LHCN-M2 (cell line): ENCODE results near the gene PIN1. TPM values are rescaled to one million over a fixed set of nuclear protein-coding genes. Genes with fewer than 3 reads are reported as not detected.

Experiments used
- DNase-seq: peaks from one replicate; pipeline ENCODE4 v3.0.0-alpha.2; 2012; ENCODE audit warnings: low read depth
- total RNA-seq: library from RNA; depleted of rRNA; stranded (reverse); fragments of >200 nt; gene quantifications from 2 replicates; pipeline ENCODE4 v1.2.3, GENCODE V29; 2014

PIN1 gene
- total RNA-seq, 1 experiment from 2014 or later, result 189 TPM

DNA sequence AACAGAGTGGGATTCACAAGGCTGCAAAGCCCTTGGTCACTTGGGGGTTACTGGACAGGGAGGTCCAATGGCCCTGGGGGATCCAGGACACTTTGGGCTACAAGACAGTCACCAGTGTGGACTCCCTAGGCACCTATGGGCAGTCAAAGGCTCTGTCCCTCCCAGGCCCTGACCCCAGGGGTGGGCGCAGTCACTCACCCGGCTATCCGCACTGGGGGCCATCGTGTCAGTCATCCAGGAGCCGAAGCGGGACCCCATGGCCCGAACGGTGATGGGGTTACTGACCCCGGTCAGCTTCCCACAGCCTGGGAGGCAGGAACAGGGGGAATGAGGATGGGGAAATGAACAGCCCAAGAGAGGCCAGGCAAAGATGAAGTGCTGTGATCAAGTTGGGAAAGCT is 21.5 kb downstream of the PIN1 start:
- DNase-seq, result no peak

GRCh38 chr19:9857076-9857721 is 22.1 kb downstream of the PIN1 start:
- DNase-seq, result no peak

- no peak for DNase-seq
These were observed 23.0 kb downstream of the PIN1 start for GRCh38 chr19:9857920-9858746.

GRCh38 chr19:9858766-9859165 is 23.6 kb downstream of the PIN1 start:
- no peak for DNase-seq

DNA sequence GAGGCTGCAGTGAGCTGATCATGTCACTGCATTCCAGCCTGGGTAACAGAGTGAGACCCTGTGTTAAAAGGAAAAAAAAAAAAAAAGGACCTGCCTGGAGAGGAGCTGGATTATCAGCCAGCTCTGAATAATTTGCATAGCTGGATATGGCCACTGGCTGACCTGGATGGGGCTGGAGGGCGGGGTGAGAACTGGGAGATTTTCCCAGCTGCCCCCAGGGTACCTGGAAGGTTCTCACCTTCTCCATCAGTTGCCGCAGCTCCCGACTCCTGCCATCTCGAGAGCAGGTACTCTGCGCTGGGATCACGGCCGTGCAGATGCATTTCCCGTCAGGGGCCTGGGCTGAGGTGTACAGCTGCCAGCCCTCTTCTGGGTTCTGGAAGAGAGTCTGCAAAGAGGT is 25.3 kb downstream of the PIN1 start:
- DNase-seq, result no peak

- no peak for DNase-seq
These were observed 26.4 kb downstream of the PIN1 start for GRCh38 chr19:9861503-9861902.

DNA sequence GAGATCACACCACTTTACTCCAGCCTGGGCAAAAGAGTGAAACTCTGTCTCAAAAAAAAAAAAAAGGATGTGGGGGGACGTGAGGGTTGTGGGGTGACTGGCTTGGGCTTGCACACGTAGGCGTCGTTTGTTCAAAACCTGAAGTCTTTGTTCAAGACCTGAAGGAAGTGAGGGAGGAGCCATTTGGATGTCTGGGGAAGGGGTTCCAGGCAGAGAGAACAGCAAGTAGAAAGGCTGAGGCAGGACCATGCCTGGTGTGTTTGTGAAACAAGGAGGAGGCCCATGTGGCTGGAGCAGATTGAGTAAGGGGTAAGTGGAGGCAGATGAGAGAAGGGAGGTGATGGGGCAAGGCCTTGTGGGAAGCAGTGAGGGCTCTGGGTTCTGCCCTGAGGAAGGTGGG is 27.8 kb downstream of the PIN1 start:
- DNase-seq, result no peak

DNA sequence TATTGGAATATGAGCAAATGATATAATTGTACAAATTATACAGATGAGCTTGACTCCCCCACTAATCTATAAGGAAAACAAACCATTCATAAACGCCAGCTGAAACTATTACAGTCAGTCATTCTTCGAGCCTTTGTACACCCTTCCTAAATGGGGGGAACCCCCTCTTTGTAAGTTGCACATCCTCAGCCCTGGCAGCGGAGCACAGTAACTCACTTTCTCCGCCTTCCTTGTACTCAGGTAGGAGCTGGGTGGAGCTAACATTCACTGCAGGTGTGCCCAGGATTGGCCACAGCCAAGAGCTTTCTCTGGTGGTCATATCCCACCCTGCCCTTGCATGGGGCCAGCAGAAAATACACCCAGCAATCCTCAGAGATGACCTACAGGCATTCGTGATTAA is 28.6 kb downstream of the PIN1 start:
- DNase-seq, result no peak

DNA sequence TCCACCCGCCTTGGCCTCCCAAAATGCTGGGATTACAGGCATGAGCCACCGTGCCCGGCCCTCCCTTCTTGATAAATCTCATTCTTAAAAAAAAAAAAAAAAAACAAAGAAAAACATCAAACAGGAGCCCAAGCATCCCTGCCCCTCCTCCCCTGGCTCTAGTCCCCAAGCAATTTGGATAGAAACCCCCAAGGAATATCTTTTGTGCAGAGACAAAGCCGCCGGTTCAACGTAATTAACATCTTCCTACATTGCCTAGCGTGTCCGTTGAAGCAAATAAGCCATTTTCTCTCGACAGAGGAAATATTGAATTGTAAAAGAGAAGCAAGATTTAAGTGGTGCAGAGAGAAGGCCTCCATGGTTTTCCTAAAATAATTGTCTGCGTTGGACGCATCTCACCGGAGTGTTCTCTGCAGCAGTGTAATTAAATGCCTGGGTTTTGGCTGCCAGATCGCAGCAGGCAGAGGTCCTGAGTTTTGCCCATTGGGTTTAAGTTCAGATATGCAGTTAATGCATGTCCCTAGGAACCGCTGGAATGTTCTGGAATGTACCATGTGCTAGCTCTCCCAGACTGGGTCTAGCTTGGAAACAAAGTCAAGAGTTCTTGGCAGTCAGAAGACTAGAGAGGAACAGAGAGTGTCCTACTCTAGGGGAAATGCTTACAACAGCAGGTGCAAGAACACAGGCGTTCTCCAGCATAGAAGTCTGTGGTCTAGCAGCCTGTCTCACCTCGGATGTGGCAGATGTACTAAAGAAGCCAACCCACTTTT is 30.8 kb downstream of the PIN1 start:
- no peak for DNase-seq

GRCh38 chr19:9868983-9869617 is 34.0 kb downstream of the PIN1 start:
- no peak for DNase-seq

DNA sequence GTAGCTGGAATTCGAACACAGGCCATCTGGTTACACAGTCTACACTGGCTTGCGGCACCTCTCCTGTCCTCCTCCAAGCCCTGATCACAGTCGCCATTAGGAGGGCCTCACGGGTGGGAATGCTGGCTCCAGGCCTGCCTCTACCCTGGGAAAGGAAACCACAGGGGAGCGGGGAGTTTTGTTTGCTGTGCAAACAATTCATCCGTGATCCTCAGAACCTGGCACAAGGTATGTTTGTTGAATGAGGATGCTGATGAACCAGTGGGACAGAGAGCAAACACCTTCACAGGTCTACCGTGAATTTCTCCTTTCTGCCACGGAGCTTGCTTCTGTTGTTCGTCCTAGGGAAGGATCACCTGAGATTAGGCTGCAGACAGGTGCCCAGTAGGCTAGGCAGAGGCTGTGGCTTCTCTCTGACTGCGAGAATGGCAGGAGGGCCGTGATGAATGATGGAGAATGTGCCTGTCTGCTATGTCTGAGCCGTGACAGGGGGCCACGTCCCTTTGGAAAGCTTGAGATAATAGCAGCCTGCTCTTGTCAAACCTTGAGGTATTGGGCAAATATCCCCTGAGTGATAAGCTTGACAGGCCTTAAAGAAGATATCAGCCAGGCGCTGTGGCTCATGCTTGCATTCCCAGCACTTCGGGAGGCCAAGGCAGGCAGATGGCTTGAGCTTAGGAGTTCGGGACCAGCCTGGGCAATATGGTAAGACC is 36.7 kb downstream of the PIN1 start:
- DNase-seq, result no peak

GRCh38 chr19:9872618-9873242 is 37.6 kb downstream of the PIN1 start:
- no peak for DNase-seq

DNA sequence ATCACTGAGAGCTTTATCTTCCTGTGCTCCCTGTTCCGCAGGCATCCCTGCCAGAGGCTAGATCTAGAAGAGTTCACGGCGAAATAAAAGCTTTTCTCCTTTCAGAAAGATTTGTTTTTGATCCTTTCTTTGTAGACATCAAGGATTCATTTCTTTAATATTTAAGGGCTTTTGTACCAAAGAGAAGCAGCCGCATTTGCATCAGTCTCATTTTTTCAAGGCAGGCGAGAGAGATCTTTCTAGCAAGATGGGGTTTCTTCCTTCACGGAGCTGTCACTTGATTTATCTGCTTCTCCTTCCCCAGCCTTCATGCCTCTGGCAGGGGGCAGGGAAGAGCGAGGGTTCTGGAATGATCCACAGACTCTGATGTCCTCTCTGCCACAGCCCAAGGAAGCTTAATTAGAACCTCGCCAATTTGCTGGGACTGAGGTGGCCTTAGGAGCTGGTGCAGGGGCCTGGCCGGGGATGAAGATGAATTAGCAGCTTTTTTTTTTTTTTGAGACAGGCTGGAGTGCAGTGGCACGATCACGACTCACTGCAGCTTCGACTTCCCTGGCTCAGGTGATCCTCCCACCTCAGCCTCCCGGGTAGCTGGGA is 40.0 kb downstream of the PIN1 start:
- DNase-seq, result no peak

DNA sequence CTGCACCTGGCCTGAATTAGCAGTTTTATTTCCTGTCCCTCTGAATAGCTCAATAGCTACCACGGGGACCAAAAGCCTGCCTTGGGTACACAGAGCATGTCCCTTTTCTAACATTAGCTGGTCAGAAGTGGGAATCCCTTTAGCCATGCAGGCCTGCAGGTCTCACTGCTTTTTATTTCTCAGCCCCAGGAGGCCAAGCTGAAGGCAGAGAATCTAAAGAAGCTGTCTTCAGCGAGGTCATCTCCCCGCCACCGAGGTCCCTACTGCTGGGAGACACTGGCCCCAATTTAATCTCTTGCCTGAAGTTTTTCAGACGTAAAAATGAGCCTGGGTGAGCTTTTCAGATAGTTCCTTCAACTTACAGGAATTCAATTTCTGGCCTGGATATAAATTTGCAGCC is 40.7 kb downstream of the PIN1 start:
- no peak for DNase-seq

DNA sequence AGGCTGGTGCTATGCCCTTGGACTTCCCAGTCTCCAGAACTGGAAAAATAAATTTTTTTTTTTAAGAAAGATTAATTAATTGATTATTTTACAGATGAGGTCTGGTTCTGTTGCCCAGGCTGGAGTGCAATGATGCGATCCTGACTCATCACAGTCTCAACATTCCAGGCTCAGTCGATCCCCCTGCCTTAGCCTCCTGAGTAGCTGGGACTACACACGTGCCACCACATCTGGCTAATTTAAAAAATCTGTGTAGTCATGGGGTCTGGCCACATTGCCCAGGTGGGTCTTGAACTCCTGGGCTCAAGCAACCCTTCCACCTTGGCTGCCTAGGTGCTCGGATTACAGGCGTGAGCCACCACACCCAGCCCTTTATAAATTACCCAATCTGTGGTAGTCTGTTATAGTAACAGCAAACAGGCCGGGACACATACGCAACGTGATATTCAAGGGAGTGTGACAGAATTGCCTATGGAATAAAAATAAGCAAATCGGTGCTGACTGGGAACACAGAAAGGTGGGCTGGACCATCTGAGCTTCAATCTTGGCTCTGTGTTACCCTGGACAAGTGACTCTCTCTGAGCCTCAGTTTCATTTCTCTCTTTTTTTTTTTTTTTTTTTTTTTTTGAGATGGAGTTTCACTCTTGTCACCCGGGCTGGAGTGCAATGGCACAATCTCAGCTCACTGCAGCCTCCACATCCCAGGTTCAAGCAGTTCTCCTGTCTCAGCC is 42.8 kb downstream of the PIN1 start:
- DNase-seq, result peak; percentile 23

DNA sequence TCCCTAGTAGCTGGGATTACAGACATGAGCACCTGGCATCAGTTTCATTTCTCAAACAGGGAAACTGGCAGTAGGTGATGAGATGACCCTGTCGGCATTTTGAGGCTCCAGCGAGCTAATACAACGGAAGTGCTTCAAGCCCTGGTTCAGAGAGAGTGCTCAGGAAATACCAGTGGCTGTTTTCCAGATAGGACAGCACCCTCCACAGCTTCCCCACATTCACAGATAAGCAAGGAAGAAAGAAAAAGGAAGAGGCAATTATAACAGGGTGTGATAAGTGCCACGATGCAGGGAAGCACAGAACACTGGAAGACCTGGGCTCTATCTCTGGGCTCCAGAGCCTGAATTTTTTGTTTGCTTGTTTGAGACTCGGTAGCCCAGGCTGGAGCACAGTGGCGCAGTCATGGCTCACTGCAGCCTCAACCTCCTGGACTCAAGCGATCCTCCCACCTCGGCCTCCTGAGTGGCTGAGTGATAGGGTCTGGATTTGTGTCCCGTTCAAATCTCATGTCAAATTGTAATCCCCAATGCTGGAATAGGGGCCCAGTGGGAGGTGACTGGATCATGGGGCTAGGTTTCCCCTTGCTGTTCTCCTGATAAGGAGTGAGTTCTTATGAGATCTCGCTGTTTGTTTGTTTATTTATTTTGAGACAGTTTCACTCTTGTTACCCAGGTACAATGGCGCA is 43.5 kb downstream of the PIN1 start:
- DNase-seq, result no peak

DNA sequence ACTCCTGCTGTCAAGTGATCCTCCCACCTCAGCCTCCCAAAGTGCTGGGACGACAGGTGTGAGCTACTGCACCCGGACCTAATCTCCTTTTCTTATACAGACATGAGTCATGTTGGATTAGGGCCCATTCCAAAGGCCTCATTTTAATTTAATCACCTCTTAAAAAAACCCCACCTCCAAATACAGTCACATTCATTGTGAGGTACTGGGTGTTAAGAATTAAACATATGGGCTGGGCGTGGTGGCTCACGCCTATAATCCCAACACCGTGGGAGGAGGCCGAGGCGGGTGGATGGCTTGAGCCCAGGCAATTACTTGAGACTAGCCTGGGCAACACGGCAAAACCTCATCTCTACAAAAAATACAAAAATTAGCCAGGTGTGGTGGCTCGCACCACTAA is 46.6 kb downstream of the PIN1 start:
- no peak for DNase-seq

GRCh38 chr19:9883231-9883758 is 48.2 kb downstream of the PIN1 start:
- no peak for DNase-seq

DNA sequence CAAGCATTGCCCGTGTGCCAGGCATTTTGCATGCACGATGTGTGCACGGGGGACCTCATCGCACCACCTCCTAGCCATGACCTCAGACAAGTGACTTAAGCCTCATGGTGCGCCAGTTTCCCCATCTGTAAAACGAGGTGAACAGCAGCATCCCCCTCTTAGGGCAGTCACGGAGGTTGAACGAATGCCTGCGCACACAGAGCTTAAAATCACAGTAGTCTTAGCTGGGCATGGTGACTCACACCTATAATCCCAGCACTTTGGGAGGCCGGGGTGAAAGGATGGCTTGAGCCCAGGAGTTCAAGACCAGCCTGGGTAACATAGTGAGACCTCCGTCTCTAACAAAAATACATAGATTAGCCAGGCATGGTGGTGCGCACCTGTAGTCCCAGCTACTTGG is 48.6 kb downstream of the PIN1 start:
- DNase-seq, result no peak
